Thyroid gland (tissue), 4 donors: ENCODE data around the gene CDYL2. TPM values are rescaled to one million over a fixed set of nuclear protein-coding genes. Genes with fewer than 3 reads are reported as not detected.

Experiments
- DNase-seq, 2 donors: peaks; one replicate each; pipeline ENCODE4 v3.0.0-alpha.2; 2019
- H3K27ac ChIP-seq, 3 donors: fragments of 200-600 bp; sonication (generic); 1 replicate in 2 of 3; 2 replicates in 1 of 3; pipeline ENCODE4 v1.5.1; 2016 to 2019; ENCODE audit warnings: mild to moderate bottlenecking in 1 of 3, moderate library complexity in 1 of 3
- H3K27me3 ChIP-seq: fragments of 200-600 bp; sonication (generic); one replicate; pipeline ENCODE4 v1.5.1; 2019
- H3K36me3 ChIP-seq, 2 donors: fragments of 200-600 bp; sonication (generic); one replicate each; pipeline ENCODE4 v1.5.1; 2016 to 2019
- H3K4me1 ChIP-seq, 2 donors: fragments of 200-600 bp; sonication (generic); one replicate each; pipeline ENCODE4 v1.5.1; 2017 to 2019
- H3K4me3 ChIP-seq, 3 donors: fragments of 200-600 bp; sonication (generic); replicated peaks in 1 of 3; 1 replicate in 2 of 3; 2 replicates in 1 of 3; pipeline ENCODE4 v1.5.1; 2016; ENCODE audit warnings: mild to moderate bottlenecking in 1 of 3
- H3K9me3 ChIP-seq: fragments of 200-600 bp; sonication (generic); one replicate; pipeline ENCODE4 v1.5.1; 2017
- POLR2A ChIP-seq, 2 donors: fragments of 450-650 bp; IDR thresholded peaks; one replicate each; pipeline ENCODE4 v1.6.1; 2017; ENCODE audit warnings: antibody characterized with exemption in 2 of 2, mild to moderate bottlenecking in 2 of 2, moderate library complexity in 1 of 2
- WGBS, 2 donors: methylation state at CpG; one replicate each; pipeline ENCODE4 v1.1.5; 2017; 5-methylcytosine and 5-hydroxymethylcytosine counted together
- intact Hi-C: fragments of 100-400 bp; cut with DNase I; formaldehyde crosslinking; loops from one replicate; pipeline ENCODE4 v1.15.1; 2023
- total RNA-seq, 4 donors: library from RNA; depleted of rRNA; stranded (reverse); fragments of >200 nt; gene quantifications; one replicate each; pipeline ENCODE4 v1.2.3, GENCODE V29; 2016
- TF ChIP-seq, protein P1 (sequence below), 6 experiments: fragments of 200-600 bp in 3 of 6; fragments of 450-650 bp in 3 of 6; sonication (generic) in 3 of 6; IDR thresholded peaks; one replicate each; pipeline ENCODE4 v1.5.1; 2016 to 2019; ENCODE audit warnings: antibody characterized with exemption in 6 of 6, mild to moderate bottlenecking in 2 of 6, inconsistent platforms in 1 of 6, moderate library complexity in 1 of 6

The CDYL2 gene
- total RNA-seq, 4 donors from 2014 or later, result 3.6 to 14.2 (median 5.3) TPM

DNA sequence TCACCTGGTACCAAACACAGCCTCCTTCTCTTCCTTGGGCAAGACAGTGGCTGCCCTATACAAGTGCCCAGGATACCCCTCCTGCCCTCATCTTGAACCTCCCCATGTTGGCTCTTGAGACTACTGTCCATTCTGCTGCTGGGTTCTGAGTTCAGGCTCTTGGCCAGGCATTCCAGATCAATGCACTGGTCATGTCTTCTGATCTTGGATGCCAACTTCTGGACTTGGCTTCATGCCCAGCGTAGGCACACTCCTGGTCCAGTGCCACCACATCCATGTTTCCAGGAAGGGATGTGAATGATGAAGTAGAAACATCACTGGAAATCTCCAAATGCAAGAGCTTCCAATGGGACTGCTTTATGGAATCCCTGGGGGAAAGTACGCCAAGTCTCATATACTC is 212.1 kb downstream of the CDYL2 start:
- intact Hi-C loops, result no loop called here
- TF ChIP-seq POLR2A (IDR thresholded peaks at IDR 0.05), result no peak
- TF ChIP-seq, protein P1, sequence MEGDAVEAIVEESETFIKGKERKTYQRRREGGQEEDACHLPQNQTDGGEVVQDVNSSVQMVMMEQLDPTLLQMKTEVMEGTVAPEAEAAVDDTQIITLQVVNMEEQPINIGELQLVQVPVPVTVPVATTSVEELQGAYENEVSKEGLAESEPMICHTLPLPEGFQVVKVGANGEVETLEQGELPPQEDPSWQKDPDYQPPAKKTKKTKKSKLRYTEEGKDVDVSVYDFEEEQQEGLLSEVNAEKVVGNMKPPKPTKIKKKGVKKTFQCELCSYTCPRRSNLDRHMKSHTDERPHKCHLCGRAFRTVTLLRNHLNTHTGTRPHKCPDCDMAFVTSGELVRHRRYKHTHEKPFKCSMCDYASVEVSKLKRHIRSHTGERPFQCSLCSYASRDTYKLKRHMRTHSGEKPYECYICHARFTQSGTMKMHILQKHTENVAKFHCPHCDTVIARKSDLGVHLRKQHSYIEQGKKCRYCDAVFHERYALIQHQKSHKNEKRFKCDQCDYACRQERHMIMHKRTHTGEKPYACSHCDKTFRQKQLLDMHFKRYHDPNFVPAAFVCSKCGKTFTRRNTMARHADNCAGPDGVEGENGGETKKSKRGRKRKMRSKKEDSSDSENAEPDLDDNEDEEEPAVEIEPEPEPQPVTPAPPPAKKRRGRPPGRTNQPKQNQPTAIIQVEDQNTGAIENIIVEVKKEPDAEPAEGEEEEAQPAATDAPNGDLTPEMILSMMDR (IDR thresholded peaks at IDR 0.05), result no peak
- 89 to 100% methylated on average over 2 of the region's 2 CpGs for WGBS, 2 donors

DNA sequence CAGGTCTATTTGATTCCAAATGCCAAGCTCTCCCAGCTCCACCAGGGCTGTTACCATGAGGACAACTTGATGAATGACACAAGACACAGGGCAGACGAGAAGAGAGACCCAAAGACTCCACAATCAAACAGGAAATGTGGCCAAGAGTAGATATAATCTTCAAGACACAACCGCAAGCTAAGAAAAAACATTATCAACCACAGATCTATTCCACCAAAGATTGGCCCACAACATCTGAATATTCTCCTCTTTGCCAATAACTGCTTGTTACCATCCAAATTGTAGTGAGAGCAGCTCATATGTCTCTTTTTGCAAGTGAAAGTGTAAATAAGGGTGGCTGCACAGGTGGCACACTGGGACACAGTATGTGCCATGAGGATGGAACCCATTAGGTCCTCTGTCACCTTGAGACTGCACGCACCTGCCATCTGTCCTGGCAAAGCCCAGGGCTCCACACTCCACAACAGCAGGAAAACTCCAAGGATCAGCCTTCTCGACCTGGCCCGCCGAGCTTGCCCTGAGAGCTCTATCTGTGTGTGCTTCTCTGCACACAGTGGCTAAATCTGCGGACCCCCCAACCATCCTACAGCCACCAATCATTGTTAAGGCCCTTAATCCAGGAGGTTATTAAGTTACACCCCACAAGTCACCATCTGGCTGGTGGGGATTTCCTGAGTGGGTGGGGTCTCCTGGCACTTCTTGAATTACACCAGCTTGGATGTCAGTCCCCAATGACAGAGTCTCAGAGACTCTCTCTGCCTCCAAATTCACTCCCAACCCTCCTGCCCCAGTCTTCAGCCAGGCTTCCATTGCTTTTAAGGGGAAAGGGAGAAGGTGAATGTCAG is 213.1 kb downstream of the CDYL2 start:
- intact Hi-C loops, result no loop called here
- Histone ChIP-seq H3K9me3 (no peaks in the 10 kb centered on the region), H3K27ac (no peak overlapping the region), H3K36me3 (no peaks in the 10 kb centered on the region), H3K27me3 (no peaks in the 10 kb centered on the region), H3K4me1 (no peaks in the 10 kb centered on the region), H3K4me3 (no peak overlapping the region)
- 79 to 84% methylated on average over 3 to 7 of the region's 7 CpGs for WGBS, 2 donors
- no peak for DNase-seq
- TF ChIP-seq, protein P1 (IDR thresholded peaks at IDR 0.05), result no peak
- TF ChIP-seq POLR2A (IDR thresholded peaks at IDR 0.05), result no peak

More for the DNA sequence above, 212.1 kb downstream of the CDYL2 start:
- Histone ChIP-seq H3K36me3 (no peaks in the 10 kb centered on the region), H3K4me3 (no peak overlapping the region), H3K27ac (no peak overlapping the region), H3K27me3 (no peaks in the 10 kb centered on the region), H3K4me1 (no peaks in the 10 kb centered on the region), H3K9me3 (no peaks in the 10 kb centered on the region)
- DNase-seq, result no peak

DNA sequence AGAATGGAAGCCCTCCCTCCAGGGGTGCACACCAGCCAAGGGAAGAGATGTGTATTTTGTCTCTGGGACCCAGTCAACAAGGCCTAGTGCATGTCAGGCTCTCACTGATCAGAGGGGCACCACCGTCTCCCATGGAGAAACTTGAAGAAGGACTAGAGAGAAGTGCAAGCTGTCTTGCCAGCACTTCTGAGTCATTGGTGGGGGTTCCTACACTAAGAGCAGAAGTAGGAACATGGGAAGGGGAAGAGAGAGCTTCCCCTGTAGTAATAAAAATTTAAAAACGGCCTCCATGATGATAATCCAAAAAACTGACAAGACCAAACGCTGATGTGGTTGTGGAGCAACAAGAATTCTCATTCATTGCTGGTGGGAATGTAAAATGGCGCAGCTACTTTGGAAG is 217.3 kb downstream of the CDYL2 start:
- no peaks in the 10 kb centered on the region for H3K36me3 ChIP-seq
- TF ChIP-seq, protein P1 (IDR thresholded peaks at IDR 0.05), result no peak
- no peak for TF ChIP-seq POLR2A (IDR thresholded peaks at IDR 0.05)
- H3K4me3 ChIP-seq, result no peak overlapping the region
- no peaks in the 10 kb centered on the region for H3K4me1 ChIP-seq
- no peak overlapping the region for H3K27ac ChIP-seq
- intact Hi-C loops, result no loop called here
- H3K27me3 ChIP-seq, result no peaks in the 10 kb centered on the region
- no peaks in the 10 kb centered on the region for H3K9me3 ChIP-seq
- WGBS, 2 donors, result 81 to 86% methylated on average over 4 of the region's 4 CpGs
- no peak for DNase-seq

DNA sequence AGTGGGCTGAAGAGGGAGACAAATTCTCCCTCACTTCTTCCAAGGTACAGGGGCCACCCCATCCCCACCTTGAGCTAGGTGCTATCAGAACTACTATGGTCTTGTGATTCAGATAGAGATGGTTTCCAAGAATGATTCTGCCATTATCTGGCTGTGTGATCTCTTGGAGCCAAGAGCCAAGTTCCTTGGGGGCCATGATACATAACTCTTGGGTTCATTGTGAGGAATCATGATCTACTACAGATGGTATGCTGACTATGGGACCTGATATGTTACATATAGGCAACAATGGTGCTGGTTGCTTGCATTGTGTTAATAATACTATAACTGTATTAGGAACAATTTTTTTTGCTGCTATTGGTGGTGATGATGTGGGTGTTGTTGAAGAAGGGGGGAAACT is 217.9 kb downstream of the CDYL2 start:
- H3K27me3 ChIP-seq, result no peaks in the 10 kb centered on the region
- no peak overlapping the region for H3K4me3 ChIP-seq
- H3K4me1 ChIP-seq, result no peaks in the 10 kb centered on the region
- H3K27ac ChIP-seq, result no peak overlapping the region
- DNase-seq, result no peak
- no peaks in the 10 kb centered on the region for H3K9me3 ChIP-seq
- intact Hi-C loops, result no loop called here
- no peaks in the 10 kb centered on the region for H3K36me3 ChIP-seq
- no peak for TF ChIP-seq POLR2A (IDR thresholded peaks at IDR 0.05)
- TF ChIP-seq, protein P1 (IDR thresholded peaks at IDR 0.05), result no peak

DNA sequence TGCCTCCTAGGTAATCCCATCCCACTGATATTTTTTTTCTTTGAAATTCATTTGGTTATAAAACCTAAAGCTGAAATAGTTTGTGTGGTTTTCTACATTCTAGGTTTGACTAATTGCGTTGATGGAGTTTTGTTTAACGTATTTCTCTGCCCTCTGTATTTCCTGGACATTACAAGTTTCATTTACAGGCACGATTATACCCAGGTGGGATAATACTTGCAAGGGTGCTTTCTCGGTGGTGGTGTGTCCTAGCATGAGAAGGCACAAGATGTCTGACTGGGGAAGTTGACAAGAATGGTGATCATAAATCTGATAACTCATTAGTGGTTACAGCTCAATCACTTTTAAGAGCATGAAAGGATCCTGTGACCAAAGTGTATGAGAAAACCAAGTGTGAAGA is 218.6 kb downstream of the CDYL2 start:
- WGBS, 2 donors, result 87 to 94% methylated on average over 4 of the region's 4 CpGs

More for the DNA sequence above, 218.6 kb downstream of the CDYL2 start:
- DNase-seq, result no peak
- no peaks in the 10 kb centered on the region for H3K36me3 ChIP-seq
- no peaks in the 10 kb centered on the region for H3K9me3 ChIP-seq
- no peak overlapping the region for H3K4me3 ChIP-seq
- no peak overlapping the region for H3K27ac ChIP-seq
- intact Hi-C loops, result no loop called here
- TF ChIP-seq, protein P1 (IDR thresholded peaks at IDR 0.05), result no peak
- no peak for TF ChIP-seq POLR2A (IDR thresholded peaks at IDR 0.05)
- H3K27me3 ChIP-seq, result no peaks in the 10 kb centered on the region
- H3K4me1 ChIP-seq, result no peaks in the 10 kb centered on the region
